Hepatocyte (in vitro differentiated cells): ENCODE data around the gene KCP.

Source experiments
- CTCF ChIP-seq: fragments of 200-600 bp; sonication (generic); IDR thresholded peaks from 2 replicates; pipeline ENCODE4 v1.5.1; 2016; ENCODE audit warnings: antibody characterized with exemption, mild to moderate bottlenecking; ENCODE audit not compliant: poor library complexity
- EZH2 ChIP-seq: fragments of 200-600 bp; sonication (generic); IDR thresholded peaks from 2 replicates; pipeline ENCODE4 v1.6.1; 2016; ENCODE audit warnings: antibody characterized with exemption, mild to moderate bottlenecking, borderline replicate concordance

- TF ChIP-seq CTCF, result no peak
- no peak for TF ChIP-seq EZH2
Observed at GRCh38 chr7:128835231-128835751, 75.2 kb downstream of the KCP start.
